GM19395 (cell line): ENCODE measurements around the gene PRUNE1.

Experiments
- ATAC-seq: cut with Tn5 transposase; IDR thresholded peaks from one replicate; pipeline ENCODE4 v1.9.1; 2021; ENCODE audit warnings: mild to moderate bottlenecking, moderate library complexity; ENCODE audit not compliant: unreplicated experiment

PRUNE1 gene

GRCh38 chr1:151008244-151009205 lies at the start of gene PRUNE1:
Gene PRUNE1, plus strand, starts transcription at chr1:151008449. Its CDS starts 184 bp downstream, at chr1:151008633.
- ATAC-seq = peak; percentile 66

GRCh38 chr1:150960646-150961045 lies 47.6 kb upstream of the PRUNE1 start:
- no peak for ATAC-seq

DNA sequence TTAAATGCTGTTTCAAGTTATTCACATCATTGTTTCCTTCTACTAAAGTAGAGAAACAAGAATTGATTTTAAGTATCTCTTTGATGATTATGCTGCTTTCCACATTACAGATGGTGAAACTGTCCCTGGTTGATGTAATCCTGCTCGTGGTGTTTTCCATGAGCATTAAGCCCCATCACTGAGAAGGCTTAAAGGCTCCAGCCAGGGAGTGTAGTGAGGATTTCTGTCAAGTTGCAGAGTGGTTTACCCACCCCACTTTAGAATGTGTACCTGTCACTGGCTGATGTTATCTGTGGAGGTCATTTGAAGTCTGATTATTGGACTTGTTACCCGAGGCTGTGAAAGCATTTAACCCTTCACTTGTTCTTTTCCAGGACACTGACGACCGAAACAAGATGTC lies 46.5 kb upstream of the PRUNE1 start:
- no peak for ATAC-seq

- no peak for ATAC-seq
These were observed 44.7 kb upstream of the PRUNE1 start for GRCh38 chr1:150963321-150964163.

DNA sequence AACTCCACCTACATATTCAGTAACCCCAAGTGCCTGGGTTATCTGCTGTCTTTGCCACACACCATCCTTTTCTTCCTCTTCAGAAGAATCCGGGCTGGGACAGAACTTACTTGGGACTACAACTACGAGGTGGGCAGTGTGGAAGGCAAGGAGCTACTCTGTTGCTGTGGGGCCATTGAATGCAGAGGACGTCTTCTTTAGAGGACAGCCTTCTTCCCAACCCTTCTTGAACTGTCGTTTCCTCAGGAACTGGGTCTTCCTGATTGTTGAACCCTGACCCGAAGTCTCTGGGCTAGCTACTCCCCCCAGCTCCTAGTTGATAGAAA lies 44.1 kb upstream of the PRUNE1 start:
- ATAC-seq = no peak

- ATAC-seq = no peak
These were observed 42.6 kb upstream of the PRUNE1 start for GRCh38 chr1:150965605-150966004.

- no peak for ATAC-seq
These were observed 42.2 kb upstream of the PRUNE1 start for GRCh38 chr1:150966011-150966410.

DNA sequence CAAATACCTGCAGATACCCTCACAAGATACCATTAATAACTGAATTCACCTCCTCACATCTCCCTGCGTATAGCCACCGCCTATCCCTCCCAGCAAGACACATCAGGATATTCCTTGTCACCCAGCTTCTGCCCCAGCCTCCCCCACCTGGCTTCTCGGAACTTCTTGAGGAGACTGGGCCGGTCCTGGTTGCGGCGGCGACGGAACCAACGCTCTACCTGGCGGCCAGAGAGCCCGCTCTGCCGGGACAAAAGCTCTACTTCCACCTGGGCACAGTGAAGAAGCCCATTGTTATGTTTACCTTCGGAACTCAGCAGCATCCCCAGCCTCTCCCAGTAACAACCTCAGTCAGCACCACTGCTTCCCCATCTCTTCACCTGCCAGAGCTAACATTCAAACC lies 40.3 kb upstream of the PRUNE1 start:
- no peak for ATAC-seq

GRCh38 chr1:150968491-150968890 lies 39.8 kb upstream of the PRUNE1 start:
- ATAC-seq = no peak

GRCh38 chr1:150969626-150970025 lies 38.6 kb upstream of the PRUNE1 start:
- ATAC-seq = no peak

- ATAC-seq = no peak
These were observed 37.3 kb upstream of the PRUNE1 start for GRCh38 chr1:150970808-150971582.

GRCh38 chr1:150971583-150972416 lies 36.4 kb upstream of the PRUNE1 start:
- no peak for ATAC-seq

GRCh38 chr1:150972417-150972940 lies 35.8 kb upstream of the PRUNE1 start:
- ATAC-seq = no peak

DNA sequence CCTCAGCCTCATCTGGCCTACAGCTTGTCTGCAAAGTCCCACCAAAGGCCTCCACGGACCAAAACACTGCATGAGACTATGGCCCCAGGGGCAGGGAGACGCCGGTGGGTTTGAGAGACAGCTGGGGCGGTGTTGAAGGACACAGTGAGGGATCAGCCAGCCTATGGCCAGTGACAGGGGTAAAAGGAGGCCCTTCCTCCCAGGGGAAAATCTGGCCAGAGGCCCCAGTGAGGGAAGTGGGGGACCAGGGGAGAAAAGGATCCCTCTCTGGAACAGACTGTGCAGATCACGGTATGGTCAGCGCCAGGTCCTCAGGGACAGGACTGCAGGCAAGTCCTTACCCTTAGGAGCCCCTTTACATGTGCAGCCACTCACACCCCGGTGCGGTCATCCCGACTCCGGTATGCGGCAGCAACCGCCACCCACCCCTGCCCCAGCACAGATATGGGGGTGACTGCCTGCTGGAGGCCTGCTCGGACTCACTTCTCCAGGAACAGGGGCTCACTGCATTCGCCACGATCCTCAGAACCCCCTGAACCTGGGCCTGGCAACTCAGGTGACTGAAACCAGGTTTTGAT lies 34.9 kb upstream of the PRUNE1 start:
- ATAC-seq = peak; percentile 13

DNA sequence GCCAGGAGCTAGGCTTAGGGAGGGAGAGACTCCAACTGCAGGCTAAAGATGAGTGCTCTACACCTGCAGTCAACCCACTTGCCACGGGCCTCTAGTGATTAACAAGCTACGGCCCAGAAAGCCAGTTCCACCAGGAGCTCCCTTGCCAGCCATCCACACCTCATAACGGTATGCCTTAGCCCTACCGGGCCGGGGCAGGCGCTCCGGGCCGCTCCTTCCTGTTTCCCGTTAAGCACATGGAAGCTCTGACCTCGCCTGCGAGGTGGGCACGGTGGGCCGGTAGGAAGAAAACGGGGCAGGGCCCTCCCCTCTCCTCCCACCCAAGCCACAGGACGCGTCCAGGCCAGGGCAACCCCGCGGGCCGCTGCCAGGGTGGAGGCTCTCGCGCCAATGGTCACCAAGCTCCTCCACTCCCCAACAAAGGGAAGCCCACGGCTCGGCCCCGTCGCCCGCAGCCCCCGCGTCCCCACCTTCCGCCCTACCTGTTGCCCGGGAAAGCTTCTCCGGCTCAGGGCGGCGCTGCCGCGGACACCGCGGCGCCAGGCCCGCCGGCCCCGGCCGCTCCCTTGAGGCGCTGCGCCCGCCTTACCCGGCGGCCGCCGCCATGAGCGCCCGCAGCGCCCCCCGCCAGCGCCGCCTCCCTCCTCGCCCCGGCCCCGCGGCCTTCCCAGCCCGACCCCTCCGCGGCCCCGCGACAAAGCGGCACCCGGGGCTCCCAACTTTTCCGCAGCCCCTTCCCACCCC lies 34.2 kb upstream of the PRUNE1 start:
- peak; percentile 39 for ATAC-seq

- ATAC-seq = peak; percentile 54
These were observed 33.4 kb upstream of the PRUNE1 start, which contains the start of gene CERS2 for GRCh38 chr1:150974580-150975478. Gene CERS2, minus strand, starts transcription at chr1:150974835. Its CDS starts 5,745 bp downstream, at chr1:150969090.

DNA sequence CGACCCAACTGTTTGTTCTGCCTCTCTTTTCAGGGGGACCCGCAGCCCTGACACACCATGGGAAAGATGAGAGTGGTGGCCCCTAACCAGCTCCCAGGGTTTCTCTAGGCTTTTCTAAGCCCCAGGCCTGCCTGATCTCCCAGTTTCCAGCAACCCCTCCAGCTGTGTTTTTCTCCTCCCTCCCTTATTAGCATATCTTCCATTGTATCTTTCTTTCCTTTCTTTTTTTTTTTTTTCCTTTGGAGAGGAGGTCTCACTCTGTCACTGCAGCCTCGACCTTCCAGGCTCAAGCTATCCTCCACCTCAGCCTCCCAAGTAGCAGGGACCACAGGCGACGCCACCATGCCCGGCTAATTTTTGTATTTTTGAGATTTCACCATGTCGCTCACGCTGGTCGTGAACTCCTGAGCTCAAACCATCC lies 31.8 kb upstream of the PRUNE1 start:
- no peak for ATAC-seq
